GM18498 (cell line): Measurements from ENCODE around the gene ZNF438.
"Not testable (repeated sequence)": the region's sequence is repeated elsewhere in the genome, so short reads cannot be mapped to it uniquely, and the experiment has no call there.

ENCODE experiments used
- ATAC-seq: cut with Tn5 transposase; IDR thresholded peaks from one replicate; pipeline ENCODE4 v1.9.1; 2021; ENCODE audit warnings: mild to moderate bottlenecking, moderate library complexity; ENCODE audit not compliant: unreplicated experiment

ZNF438 gene

GRCh38 chr10:30943451-30943850 lies 88.2 kb downstream of the ZNF438 start:
- ATAC-seq = no peak

- ATAC-seq = no peak
Measured at GRCh38 chr10:30940256-30940655, 91.4 kb downstream of the ZNF438 start.

- no peak for ATAC-seq
Measured at GRCh38 chr10:30939643-30940251, 91.9 kb downstream of the ZNF438 start.

- no peak for ATAC-seq
Measured at GRCh38 chr10:30935078-30935477, 96.6 kb downstream of the ZNF438 start.

GRCh38 chr10:30931094-30931493 lies 100.6 kb downstream of the ZNF438 start:
- ATAC-seq = no peak

- ATAC-seq = no peak
Measured at GRCh38 chr10:30929901-30930520, 101.7 kb downstream of the ZNF438 start.

GRCh38 chr10:30929311-30929729 lies 102.3 kb downstream of the ZNF438 start:
- not testable (repeated sequence) for ATAC-seq

GRCh38 chr10:30928742-30929141 lies 102.9 kb downstream of the ZNF438 start:
- peak; percentile 46 for ATAC-seq

- no peak for ATAC-seq
Measured at GRCh38 chr10:30918651-30919050, 113.0 kb downstream of the ZNF438 start.

- no peak for ATAC-seq
Measured at GRCh38 chr10:30917789-30918188, 113.9 kb downstream of the ZNF438 start.

- ATAC-seq = no peak
Measured at GRCh38 chr10:30917067-30917466, 114.6 kb downstream of the ZNF438 start.

GRCh38 chr10:30915146-30915545 lies 116.5 kb downstream of the ZNF438 start:
- ATAC-seq = no peak

- no peak for ATAC-seq
Measured at GRCh38 chr10:30911303-30911863, 120.3 kb downstream of the ZNF438 start.

- ATAC-seq = no peak
Measured at GRCh38 chr10:30903397-30904138, 128.1 kb downstream of the ZNF438 start.

GRCh38 chr10:30902621-30903396 lies 128.9 kb downstream of the ZNF438 start:
- ATAC-seq = no peak

GRCh38 chr10:30901487-30901886 lies 130.2 kb downstream of the ZNF438 start:
- ATAC-seq = not testable (repeated sequence)

- no peak for ATAC-seq
Measured at GRCh38 chr10:30898964-30899363, 132.7 kb downstream of the ZNF438 start.

- ATAC-seq = no peak
Measured at GRCh38 chr10:30897547-30897946, 134.1 kb downstream of the ZNF438 start.

GRCh38 chr10:30897048-30897447 lies 134.6 kb downstream of the ZNF438 start:
- no peak for ATAC-seq

- no peak for ATAC-seq
Measured at GRCh38 chr10:30894221-30894620, 137.4 kb downstream of the ZNF438 start.

- ATAC-seq = no peak
Measured at GRCh38 chr10:30893208-30893607, 138.5 kb downstream of the ZNF438 start.
